HCT116 (cell line): ENCODE results near the gene ASIC1. TPM values are rescaled to one million over a fixed set of nuclear protein-coding genes. Genes with fewer than 3 reads are reported as not detected.

ENCODE experiments used
- ATAC-seq: fragments of 200-7000 bp; cut with Tn5 transposase; 2 replicates; pipeline ENCODE4 v1.9.1; 2020; ENCODE audit warnings: mild to moderate bottlenecking, moderate library complexity
- BruUV-seq: library from RNA; stranded (reverse); fragments of 400-500 nt; replicated peaks from 2 replicates; lab custom pipeline; 2021; lab: Mats Ljungman, UMichigan
- CTCF ChIA-PET: fragments of 300-600 bp; sonication (Branson Sonifier 250); formaldehyde crosslinking; loops from one replicate; lab custom pipeline; 2021; ENCODE audit warnings: antibody characterized with exemption; lab: Charles Lee
- POLR2A ChIA-PET: fragments of 300-600, 350-600 bp; sonication (Branson Sonifier 250); formaldehyde crosslinking; loops from one replicate; lab custom pipeline; 2021; ENCODE audit warnings: antibody characterized with exemption; lab: Charles Lee
- RAD21 ChIA-PET, 2 experiments: fragments of 300-600 bp; sonication (Branson Sonifier 250); formaldehyde crosslinking; loops; one replicate each; lab custom pipeline; 2023; ENCODE audit warnings: low total read pairs in 2 of 2; ENCODE audit not compliant: uncharacterized antibody in 2 of 2, unreplicated experiment in 2 of 2, low non-redundant PET in 1 of 2; lab: Charles Lee
- DNase-seq: peaks from one replicate; pipeline ENCODE4 v3.0.0-alpha.2; 2010; ENCODE audit warnings: low read depth, low spot score
- H2AFZ ChIP-seq: fragments of 200-600 bp; shearing (Covaris generic), sonication (generic); 2 replicates; pipeline ENCODE4 v1.6.1; 2017; ENCODE audit warnings: low read depth, mixed run types, mixed read lengths, antibody characterized with exemption, low read length; ENCODE audit not compliant: poor library complexity, severe bottlenecking
- H3K27ac ChIP-seq: 2 replicates; pipeline ENCODE4 v1.5.1; 2012; ENCODE audit warnings: low read depth, low read length
- H3K27me3 ChIP-seq: fragments of 200-600 bp; sonication (generic); 2 replicates; pipeline ENCODE4 v1.6.1; 2016; ENCODE audit warnings: mixed run types, low read length, mixed read lengths; ENCODE audit not compliant: insufficient read depth
- H3K36me3 ChIP-seq, 2 experiments: fragments of 200-500 bp in 1 of 2; fragments of 200-600 bp in 1 of 2; sonication (Bioruptor generic) in 1 of 2; sonication (generic) in 1 of 2; 2 replicates each; pipeline versions ENCODE4 v1.5.1 to v1.6.1; 2014 to 2016; ENCODE audit warnings: low read length in 2 of 2, inconsistent platforms in 1 of 2, mixed read lengths in 1 of 2, mixed run types in 1 of 2; ENCODE audit not compliant: insufficient read depth in 2 of 2, control insufficient read depth in 1 of 2
- H3K4me1 ChIP-seq, 2 experiments: fragments of 200-600 bp in 1 of 2; sonication (generic) in 1 of 2; 2 replicates each; pipeline versions ENCODE4 v1.5.1 to v1.6.1; 2012 to 2017; ENCODE audit warnings: low read length in 2 of 2, inconsistent platforms in 1 of 2, mild to moderate bottlenecking in 1 of 2, mixed read lengths in 1 of 2, mixed run types in 1 of 2, moderate library complexity in 1 of 2; ENCODE audit not compliant: insufficient read depth in 2 of 2, control insufficient read depth in 1 of 2
- H3K4me2 ChIP-seq: fragments of 200-600 bp; sonication (generic); 2 replicates; pipeline ENCODE4 v1.6.1; 2017; ENCODE audit warnings: mixed run types, low read length, mixed read lengths
- H3K4me3 ChIP-seq, 2 experiments: fragments of 200-600 bp in 1 of 2; sonication (generic) in 1 of 2; replicated peaks in 1 of 2; 2 replicates each; pipeline ENCODE4 v1.5.1; 2011 to 2016; ENCODE audit warnings: low read length in 2 of 2, control low read depth in 1 of 2, low read depth in 1 of 2, mild to moderate bottlenecking in 1 of 2, mixed read lengths in 1 of 2, mixed run types in 1 of 2
- H3K79me2 ChIP-seq: fragments of 200-600 bp; sonication (generic); 2 replicates; pipeline ENCODE4 v1.6.1; 2017; ENCODE audit warnings: mild to moderate bottlenecking, mixed run types, low read length, moderate library complexity, mixed read lengths; ENCODE audit not compliant: insufficient read depth
- H3K9ac ChIP-seq: fragments of 200-600 bp; sonication (generic); 2 replicates; pipeline ENCODE4 v1.6.1; 2016; ENCODE audit warnings: low read length, mixed read lengths
- H3K9me2 ChIP-seq: fragments of 200-600 bp; sonication (generic), shearing (Covaris generic); 2 replicates; pipeline ENCODE4 v1.6.1; 2017; ENCODE audit warnings: mixed run types, mild to moderate bottlenecking, moderate library complexity; ENCODE audit not compliant: insufficient read depth
- H3K9me3 ChIP-seq, 2 experiments: fragments of 200-500 bp in 1 of 2; fragments of 200-600 bp in 1 of 2; sonication (Bioruptor generic) in 1 of 2; sonication (generic) in 1 of 2; 2 replicates each; pipeline ENCODE4 v1.6.1; 2014 to 2017; ENCODE audit warnings: low read length in 2 of 2, mixed read lengths in 2 of 2, inconsistent platforms in 1 of 2, low read depth in 1 of 2, mild to moderate bottlenecking in 1 of 2, mixed run types in 1 of 2, moderate library complexity in 1 of 2; ENCODE audit not compliant: control insufficient read depth in 1 of 2, insufficient read depth in 1 of 2
- H4K20me1 ChIP-seq: fragments of 200-600 bp; sonication (generic), shearing (Covaris generic); 2 replicates; pipeline ENCODE4 v1.6.1; 2017; ENCODE audit warnings: mixed run types, mild to moderate bottlenecking, moderate library complexity; ENCODE audit not compliant: insufficient read depth
- ATF3 ChIP-seq: IDR thresholded peaks from 2 replicates; pipeline ENCODE4 v1.6.1; 2012
- CTCF ChIP-seq, 3 experiments: fragments of 200-600 bp in 1 of 3; sonication (generic) in 1 of 3; IDR thresholded peaks in 2 of 3; conservative IDR thresholded peaks in 1 of 3; 2 replicates each; pipeline ENCODE4 v1.5.1; 2012 to 2017; ENCODE audit warnings: low read depth in 2 of 3, low read length in 2 of 3, antibody characterized with exemption in 1 of 3, borderline replicate concordance in 1 of 3, control low read depth in 1 of 3, mild to moderate bottlenecking in 1 of 3, mixed read lengths in 1 of 3, mixed run types in 1 of 3, moderate library complexity in 1 of 3; ENCODE audit not compliant: insufficient read depth in 1 of 3
- ELF1 ChIP-seq: IDR thresholded peaks from 2 replicates; pipeline ENCODE4 v1.6.1; 2012; ENCODE audit warnings: low read depth, borderline replicate concordance
- EZH2phosphoT487 ChIP-seq: fragments of 200-600 bp; IDR thresholded peaks from 2 replicates; pipeline ENCODE4 v1.6.1; 2018; ENCODE audit warnings: antibody characterized with exemption, borderline replicate concordance
- JUND ChIP-seq: IDR thresholded peaks from 2 replicates; pipeline ENCODE4 v1.6.1; 2012
- MAX ChIP-seq: IDR thresholded peaks from 2 replicates; pipeline ENCODE4 v1.6.1; 2012
- POLR2A ChIP-seq: IDR thresholded peaks from 2 replicates; pipeline ENCODE4 v1.7.0; 2011; ENCODE audit warnings: borderline replicate concordance; ENCODE audit not compliant: insufficient read depth, insufficient read length; ENCODE audit errors: extremely low read depth
- REST ChIP-seq: IDR thresholded peaks from 2 replicates; pipeline ENCODE4 v1.6.1; 2012; ENCODE audit warnings: low read depth
- SP1 ChIP-seq: IDR thresholded peaks from 2 replicates; pipeline ENCODE4 v1.6.1; 2012; ENCODE audit warnings: low read depth
- YY1 ChIP-seq: IDR thresholded peaks from 2 replicates; pipeline ENCODE4 v1.6.1; 2011; ENCODE audit warnings: low read length, low read depth, moderate library complexity, mild to moderate bottlenecking; ENCODE audit not compliant: insufficient replicate concordance; ENCODE audit errors: extremely low read depth
- ZBTB33 ChIP-seq: IDR thresholded peaks from 2 replicates; pipeline ENCODE4 v1.6.1; 2011; ENCODE audit warnings: mild to moderate bottlenecking, low read length, moderate library complexity; ENCODE audit not compliant: insufficient replicate concordance; ENCODE audit errors: extremely low read depth
- ZFX ChIP-seq: fragments of 450-650 bp; IDR thresholded peaks from 2 replicates; pipeline ENCODE4 v1.6.1; 2017
- intact Hi-C: fragments of 100-400 bp; cut with micrococcal nuclease; formaldehyde crosslinking; loops from 2 replicates; pipeline ENCODE4 v1.10.0; 2022
- total RNA-seq: library from RNA; stranded (reverse); gene quantifications from one replicate; pipeline ENCODE4 v1.2.1, GENCODE V29; 2021; ENCODE audit not compliant: unreplicated experiment

Gene ASIC1
- total RNA-seq, 1 experiment from 2014 or later, result 28.9 TPM

- H3K36me3 ChIP-seq, result peaks cover 2 to 6% of the 10 kb centered on the region in 2 experiments; a peak in 1 of 4 replicates
- no peak overlapping the region for H3K27ac ChIP-seq
- no peak for ATAC-seq
- intact Hi-C loops, result no loop called here
- RAD21 ChIA-PET, result no interaction called here
- peak overlapping the region; percentile 19; the same call in 1 of the 2 replicates for H3K4me2 ChIP-seq
- H3K27me3 ChIP-seq, result no peaks in the 10 kb centered on the region
- H3K9ac ChIP-seq, result no peak overlapping the region
- peaks cover 0 to 19% of the 10 kb centered on the region in 2 experiments; a peak in 1 of 4 replicates for H3K4me1 ChIP-seq
- TF ChIP-seq JUND (no peak), SP1 (no peak), REST (no peak), ELF1 (no peak), YY1 (no peak), ZFX (no peak), ZBTB33 (no peak), ATF3 (no peak), POLR2A (no peak), MAX (no peak), CTCF (IDR thresholded peaks at IDR 0.05 in 2 of 3, conservative IDR thresholded peaks at IDR 0.05 in 1 of 3; ENCODE audit: borderline replicate concordance in 1 of 3, insufficient read depth in 1 of 3, low read depth in 2 of 3, low read length in 2 of 3) (no peak), EZH2phosphoT487 (no peak)
- TF ChIP-seq, all 23 proteins: peak for 0
- H3K79me2 ChIP-seq, result no peaks in the 10 kb centered on the region
- POLR2A ChIA-PET, result no interaction called here
- H4K20me1 ChIP-seq, result no peaks in the 10 kb centered on the region
- no peaks in the 10 kb centered on the region for H3K9me2 ChIP-seq
- DNase-seq, result no peak
- CTCF ChIA-PET, result interaction anchor here (1.8 to 3.9 kb wide), 2 partner anchors 10 to 99 kb away, joined by 5 to 19 read pairs; no protein-coding TSS in a partner anchor
- H3K9me3 ChIP-seq, result no peaks in the 10 kb centered on the region
- BruUV-seq, result no TSS peak
- no peak overlapping the region for H2AFZ ChIP-seq
- H3K4me3 ChIP-seq, result no peak overlapping the region
Observed at GRCh38 chr12:50066402-50066801, 9.0 kb downstream of the ASIC1 start.
